ENCODE data around the gene EVC.

EVC gene

DNA sequence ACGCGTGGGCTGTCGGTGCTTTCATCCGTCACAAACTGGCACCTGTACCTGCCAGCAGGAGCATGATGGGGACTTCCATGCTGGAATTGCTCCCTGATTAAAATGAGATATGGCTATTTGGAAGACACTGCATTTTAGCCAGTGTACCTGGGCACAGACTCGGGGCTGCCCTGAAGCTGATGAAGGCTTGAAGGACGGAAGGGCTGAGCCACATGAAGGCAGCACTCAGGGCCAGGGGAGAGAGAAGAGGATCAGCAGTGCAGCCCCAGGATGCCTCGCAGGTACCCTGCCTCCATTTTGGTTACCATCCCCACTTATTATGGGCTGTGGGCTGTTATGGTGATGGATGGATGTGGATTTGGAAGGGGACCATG is 102.9 kb downstream of the EVC start:
- H3K9me3 ChIP-seq (ENCODE audit: insufficient read depth, low read length), result no peaks in the 10 kb centered on the region
- no peak overlapping the region for H3K4me2 ChIP-seq (ENCODE audit: low read length)
- no peaks in the 10 kb centered on the region for H4K20me1 ChIP-seq (ENCODE audit: insufficient read depth, low read length)
- no peaks in the 10 kb centered on the region for H3K79me2 ChIP-seq (ENCODE audit: low read length)
- TF ChIP-seq EZH2phosphoT487 (IDR thresholded peaks at IDR 0.05; ENCODE audit: low read depth) (no peak), CTCF (IDR thresholded peaks at IDR 0.05; ENCODE audit: low read depth, low read length) (no peak)
- no peak overlapping the region for H3K4me3 ChIP-seq (ENCODE audit: low read length)
- H3K36me3 ChIP-seq (replicated peaks; ENCODE audit: low read depth, low read length), result peaks cover 5% of the 10 kb centered on the region
- no peaks in the 10 kb centered on the region for H3K27me3 ChIP-seq (ENCODE audit: low read depth, low read length)
- no peaks in the 10 kb centered on the region for H3K4me1 ChIP-seq (ENCODE audit: low read length)
- no peak overlapping the region for H3K27ac ChIP-seq (ENCODE audit: low read length)
- H2AFZ ChIP-seq (ENCODE audit: low read depth, low read length), result no peak overlapping the region
- no peak overlapping the region for H3K9ac ChIP-seq (ENCODE audit: low read length)

DNA sequence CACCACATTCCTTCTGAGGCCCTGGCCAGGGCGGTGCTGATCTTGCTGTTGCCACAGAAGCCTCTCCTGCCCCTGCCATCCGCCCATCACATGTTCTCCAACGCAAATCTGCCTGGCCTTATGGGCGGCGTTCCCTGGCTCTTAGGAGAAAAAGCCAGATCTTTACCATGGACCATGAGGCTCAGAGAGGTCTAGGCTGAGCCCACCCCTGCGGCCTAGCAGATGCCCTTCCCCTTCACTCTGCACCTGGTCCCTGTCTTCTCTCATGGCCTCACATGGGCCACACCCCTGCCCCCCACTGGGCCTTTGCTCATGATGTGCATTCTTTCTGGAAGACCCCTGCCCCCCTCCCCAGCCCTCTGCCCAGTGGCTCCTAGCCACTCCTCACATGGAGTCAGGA is 103.4 kb downstream of the EVC start:
- Histone ChIP-seq H3K27ac (ENCODE audit: low read length) (no peak overlapping the region), H2AFZ (ENCODE audit: low read depth, low read length) (no peak overlapping the region), H3K4me2 (ENCODE audit: low read length) (no peak overlapping the region), H3K9ac (ENCODE audit: low read length) (no peak overlapping the region), H4K20me1 (ENCODE audit: insufficient read depth, low read length) (no peaks in the 10 kb centered on the region), H3K79me2 (ENCODE audit: low read length) (no peaks in the 10 kb centered on the region), H3K27me3 (ENCODE audit: low read depth, low read length) (no peaks in the 10 kb centered on the region), H3K4me1 (ENCODE audit: low read length) (no peaks in the 10 kb centered on the region), H3K9me3 (ENCODE audit: insufficient read depth, low read length) (no peaks in the 10 kb centered on the region), H3K4me3 (ENCODE audit: low read length) (no peak overlapping the region), H3K36me3 (replicated peaks; ENCODE audit: low read depth, low read length) (peaks cover 5% of the 10 kb centered on the region)
- TF ChIP-seq CTCF (IDR thresholded peaks at IDR 0.05; ENCODE audit: low read depth, low read length), result no peak
- no peak for TF ChIP-seq EZH2phosphoT487 (IDR thresholded peaks at IDR 0.05; ENCODE audit: low read depth)

DNA sequence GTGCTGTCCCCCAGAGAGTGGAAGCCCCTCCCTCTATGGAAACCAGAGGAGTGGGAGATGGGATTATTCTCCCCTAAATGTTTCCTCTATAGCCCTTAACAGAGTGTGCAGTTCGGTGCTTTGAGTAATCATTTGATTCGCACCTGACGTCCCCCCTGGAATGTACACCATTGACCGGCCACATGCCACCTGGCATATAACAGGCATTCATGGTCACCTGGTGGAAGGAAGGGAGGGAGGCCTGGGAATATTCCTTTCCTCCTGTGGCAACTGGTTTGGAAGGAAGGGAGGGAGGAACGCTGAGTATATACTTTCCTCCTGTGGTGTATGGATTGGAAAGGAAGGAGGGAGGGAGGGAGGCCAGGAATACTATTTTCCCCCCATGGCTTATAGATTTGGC is 104.6 kb downstream of the EVC start:
- Histone ChIP-seq H3K27me3 (ENCODE audit: low read depth, low read length) (no peaks in the 10 kb centered on the region), H2AFZ (ENCODE audit: low read depth, low read length) (no peak overlapping the region), H4K20me1 (ENCODE audit: insufficient read depth, low read length) (0 out of 2 replicates have a peak, but pooled peaks cover 3% of the 10 kb centered on the region), H3K9ac (ENCODE audit: low read length) (no peak overlapping the region), H3K4me2 (ENCODE audit: low read length) (no peak overlapping the region), H3K36me3 (replicated peaks; ENCODE audit: low read depth, low read length) (peaks cover 5% of the 10 kb centered on the region), H3K79me2 (ENCODE audit: low read length) (no peaks in the 10 kb centered on the region), H3K4me3 (ENCODE audit: low read length) (no peak overlapping the region), H3K4me1 (ENCODE audit: low read length) (no peaks in the 10 kb centered on the region), H3K9me3 (ENCODE audit: insufficient read depth, low read length) (no peaks in the 10 kb centered on the region), H3K27ac (ENCODE audit: low read length) (no peak overlapping the region)
- TF ChIP-seq CTCF (IDR thresholded peaks at IDR 0.05; ENCODE audit: low read depth, low read length), result no peak
- TF ChIP-seq EZH2phosphoT487 (IDR thresholded peaks at IDR 0.05; ENCODE audit: low read depth), result no peak

GRCh38 chr4:5816101-5816500 is 105.1 kb downstream of the EVC start:
- Histone ChIP-seq H3K27ac (ENCODE audit: low read length) (no peak overlapping the region), H3K36me3 (replicated peaks; ENCODE audit: low read depth, low read length) (peaks cover 8% of the 10 kb centered on the region), H3K4me1 (ENCODE audit: low read length) (no peaks in the 10 kb centered on the region), H3K4me3 (ENCODE audit: low read length) (no peak overlapping the region), H4K20me1 (ENCODE audit: insufficient read depth, low read length) (0 out of 2 replicates have a peak, but pooled peaks cover 3% of the 10 kb centered on the region), H3K4me2 (ENCODE audit: low read length) (no peak overlapping the region), H2AFZ (ENCODE audit: low read depth, low read length) (no peak overlapping the region), H3K9ac (ENCODE audit: low read length) (no peak overlapping the region), H3K9me3 (ENCODE audit: insufficient read depth, low read length) (no peaks in the 10 kb centered on the region), H3K79me2 (ENCODE audit: low read length) (no peaks in the 10 kb centered on the region), H3K27me3 (ENCODE audit: low read depth, low read length) (no peaks in the 10 kb centered on the region)
- TF ChIP-seq EZH2phosphoT487 (IDR thresholded peaks at IDR 0.05; ENCODE audit: low read depth) (no peak), CTCF (IDR thresholded peaks at IDR 0.05; ENCODE audit: low read depth, low read length) (no peak)

Measured in OCI-LY3 (cell line).